Liver (tissue), 9 donors: ENCODE data around the gene TTC34. TPM values are rescaled to one million over a fixed set of nuclear protein-coding genes. Genes with fewer than 3 reads are reported as not detected.

Source experiments
- DNase-seq: peaks from one replicate; pipeline ENCODE4 v3.0.0-alpha.2; 2017; ENCODE audit warnings: low spot score
- H3K27ac ChIP-seq, 2 donors: one replicate each; pipeline ENCODE4 v1.7.0; 2013; ENCODE audit warnings: inconsistent platforms in 2 of 2, low read length in 2 of 2, control low read depth in 1 of 2, low read depth in 1 of 2, mild to moderate bottlenecking in 1 of 2
- H3K27me3 ChIP-seq, 4 donors: one replicate each; pipeline versions ENCODE4 v1.6.1 to v1.7.0; 2013; ENCODE audit warnings: low read length in 3 of 4, inconsistent platforms in 1 of 4, mild to moderate bottlenecking in 1 of 4, moderate library complexity in 1 of 4; ENCODE audit not compliant: control insufficient read depth in 4 of 4, insufficient read depth in 4 of 4
- H3K36me3 ChIP-seq, 4 donors: one replicate each; pipeline versions ENCODE4 v1.6.1 to v1.7.0; 2013; ENCODE audit warnings: low read length in 3 of 4, mild to moderate bottlenecking in 3 of 4, low read depth in 1 of 4, moderate library complexity in 1 of 4; ENCODE audit not compliant: control insufficient read depth in 4 of 4, insufficient read depth in 3 of 4
- H3K4me1 ChIP-seq, 4 donors: one replicate each; pipeline versions ENCODE4 v1.6.1 to v1.7.0; 2013; ENCODE audit warnings: low read length in 3 of 4, mild to moderate bottlenecking in 3 of 4, moderate library complexity in 1 of 4; ENCODE audit not compliant: control insufficient read depth in 4 of 4, insufficient read depth in 4 of 4
- H3K4me3 ChIP-seq, 3 donors: one replicate each; pipeline versions ENCODE4 v1.6.1 to v1.7.0; 2013; ENCODE audit warnings: low read length in 3 of 3, control low read depth in 1 of 3, low read depth in 1 of 3, mild to moderate bottlenecking in 1 of 3
- H3K9ac ChIP-seq, 2 donors: one replicate each; pipeline ENCODE4 v1.7.0; 2013; ENCODE audit warnings: low read length in 2 of 2, mild to moderate bottlenecking in 2 of 2, moderate library complexity in 2 of 2, control low read depth in 1 of 2, low read depth in 1 of 2
- H3K9me3 ChIP-seq, 4 donors: one replicate each; pipeline versions ENCODE4 v1.6.1 to v1.7.0; 2013; ENCODE audit warnings: low read length in 3 of 4; ENCODE audit not compliant: control insufficient read depth in 4 of 4
- FOXA1 ChIP-seq: IDR thresholded peaks from 2 replicates; pipeline ENCODE4 v1.6.1; 2016; ENCODE audit warnings: antibody characterized with exemption
- GABPA ChIP-seq, 2 donors: IDR thresholded peaks in 1 of 2; conservative IDR thresholded peaks in 1 of 2; 2 replicates each; pipeline ENCODE4 v1.6.1; 2016; ENCODE audit warnings: antibody characterized with exemption in 2 of 2, mild to moderate bottlenecking in 1 of 2, moderate library complexity in 1 of 2
- JUND ChIP-seq, 2 donors: IDR thresholded peaks; 2 replicates each; pipeline ENCODE4 v1.6.1; 2016; ENCODE audit warnings: antibody characterized with exemption in 2 of 2
- NR2F2 ChIP-seq: IDR thresholded peaks from 2 replicates; pipeline ENCODE4 v1.6.1; 2016; ENCODE audit warnings: antibody characterized with exemption
- RAD21 ChIP-seq, 2 donors: IDR thresholded peaks; 2 replicates each; pipeline ENCODE4 v1.6.1; 2016; ENCODE audit warnings: antibody characterized with exemption in 2 of 2, mild to moderate bottlenecking in 2 of 2
- RXRA ChIP-seq, 2 donors: IDR thresholded peaks; 2 replicates each; pipeline ENCODE4 v1.6.1; 2017 to 2018; ENCODE audit warnings: antibody characterized with exemption in 2 of 2, mild to moderate bottlenecking in 1 of 2
- SP1 ChIP-seq: IDR thresholded peaks from 2 replicates; pipeline ENCODE4 v1.6.1; 2018; ENCODE audit warnings: antibody characterized with exemption, mild to moderate bottlenecking
- YY1 ChIP-seq: IDR thresholded peaks from 2 replicates; pipeline ENCODE4 v1.6.1; 2016; ENCODE audit warnings: antibody characterized with exemption, mild to moderate bottlenecking
- WGBS: extraction: QIAGEN DNeasy Blood & Tissue Kit; methylation state at CpG from one replicate; pipeline ENCODE4 v1.1.7; 2013; 5-methylcytosine and 5-hydroxymethylcytosine counted together
- polyA plus RNA-seq, 2 donors: library from polyadenylated mRNA; stranded (reverse) in 1 of 2; unstranded in 1 of 2; fragments of 200-250 nt in 1 of 2; fragments of >200 nt in 1 of 2; fragmentation: Nextera tagmentation in 1 of 2; extraction: Ambion mirVana in 1 of 2; gene quantifications; one replicate each; pipeline versions ENCODE4 v1.2.1 to v1.2.3, GENCODE V29; 2013 to 2015
- total RNA-seq, 2 donors: library from RNA; depleted of rRNA; stranded (reverse); fragments of >200 nt; gene quantifications; one replicate each; pipeline ENCODE4 v1.2.3, GENCODE V29; 2014
- TF ChIP-seq, protein P1 (sequence below): fragments of 150-350 bp; IDR thresholded peaks from 2 replicates; pipeline ENCODE4 v1.5.1; 2017; ENCODE audit warnings: improper control_type of control experiment, low read depth, low read length; ENCODE audit not compliant: missing input control
- TF ChIP-seq, protein P2 (sequence below): IDR thresholded peaks from 2 replicates; pipeline ENCODE4 v1.6.1; 2016; ENCODE audit warnings: antibody characterized with exemption
- TF ChIP-seq, protein P3 (sequence below): IDR thresholded peaks from 2 replicates; pipeline ENCODE4 v1.6.1; 2016; ENCODE audit warnings: antibody characterized with exemption
- donor health status: healthy.
- donor health status: healthy.
- donor health status: healthy.
- donor health status: healthy.
- donor health status: healthy.

The TTC34 gene
- total and polyA plus RNA-seq, 4 donors, result 0.01 to 0.25 (median 0.08) TPM; not detected in 1

DNA sequence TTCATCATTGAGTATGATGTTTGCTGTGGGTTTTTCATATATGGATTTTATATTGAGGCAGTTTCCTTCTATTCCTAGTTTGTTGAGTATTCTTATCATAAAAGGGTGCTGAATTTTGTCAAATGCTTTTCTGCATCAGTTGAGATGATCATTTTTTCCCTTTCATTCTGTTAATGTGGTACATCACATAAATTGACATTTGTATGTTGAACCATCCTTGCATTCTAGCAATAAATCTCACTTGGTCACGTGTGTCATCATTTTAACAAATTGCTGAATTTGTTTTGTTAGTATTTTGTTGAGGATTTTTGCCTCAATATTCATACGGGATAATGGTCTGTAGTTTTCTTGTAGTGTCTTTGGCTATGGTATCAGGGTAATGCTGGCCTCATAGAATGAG, 19.9 kb downstream of the TTC34 start:
- DNase-seq, result no peak
- no peaks in the 10 kb centered on the region for H3K36me3 ChIP-seq
- WGBS, result 58% methylated on average over 2 of the region's 2 CpGs
- TF ChIP-seq SP1, result no peak
- TF ChIP-seq, protein P1, sequence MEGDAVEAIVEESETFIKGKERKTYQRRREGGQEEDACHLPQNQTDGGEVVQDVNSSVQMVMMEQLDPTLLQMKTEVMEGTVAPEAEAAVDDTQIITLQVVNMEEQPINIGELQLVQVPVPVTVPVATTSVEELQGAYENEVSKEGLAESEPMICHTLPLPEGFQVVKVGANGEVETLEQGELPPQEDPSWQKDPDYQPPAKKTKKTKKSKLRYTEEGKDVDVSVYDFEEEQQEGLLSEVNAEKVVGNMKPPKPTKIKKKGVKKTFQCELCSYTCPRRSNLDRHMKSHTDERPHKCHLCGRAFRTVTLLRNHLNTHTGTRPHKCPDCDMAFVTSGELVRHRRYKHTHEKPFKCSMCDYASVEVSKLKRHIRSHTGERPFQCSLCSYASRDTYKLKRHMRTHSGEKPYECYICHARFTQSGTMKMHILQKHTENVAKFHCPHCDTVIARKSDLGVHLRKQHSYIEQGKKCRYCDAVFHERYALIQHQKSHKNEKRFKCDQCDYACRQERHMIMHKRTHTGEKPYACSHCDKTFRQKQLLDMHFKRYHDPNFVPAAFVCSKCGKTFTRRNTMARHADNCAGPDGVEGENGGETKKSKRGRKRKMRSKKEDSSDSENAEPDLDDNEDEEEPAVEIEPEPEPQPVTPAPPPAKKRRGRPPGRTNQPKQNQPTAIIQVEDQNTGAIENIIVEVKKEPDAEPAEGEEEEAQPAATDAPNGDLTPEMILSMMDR, result no peak
- no peak for TF ChIP-seq FOXA1
- TF ChIP-seq RXRA (IDR thresholded peaks at IDR 0.05), result no peak
- no peak overlapping the region for H3K4me3 ChIP-seq
- no peaks in the 10 kb centered on the region for H3K4me1 ChIP-seq
- no peaks in the 10 kb centered on the region for H3K27me3 ChIP-seq
- no peak overlapping the region for H3K27ac ChIP-seq
- peaks cover 2 to 10% (median 3%) of the 10 kb centered on the region in 4 donors for H3K9me3 ChIP-seq
- H3K9ac ChIP-seq, result no peak overlapping the region

DNA sequence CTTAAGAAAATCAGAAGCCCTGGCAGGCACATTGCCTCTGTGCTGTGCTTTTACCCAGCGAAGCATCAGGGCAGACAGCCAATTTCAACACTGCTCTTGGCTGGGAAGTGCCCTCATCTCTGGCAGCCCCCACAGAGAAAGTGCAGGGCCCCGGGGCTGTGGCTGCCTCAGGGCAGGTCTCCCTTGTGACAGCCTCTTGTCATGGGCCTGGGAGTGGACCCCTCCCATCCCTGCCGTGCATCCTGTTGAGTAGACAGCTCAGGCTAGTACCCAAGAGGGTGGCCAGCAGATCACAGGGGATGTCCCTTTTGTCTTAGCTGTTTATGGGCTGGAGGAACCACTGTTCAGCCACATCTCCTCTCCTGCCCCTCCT, 23.3 kb downstream of the TTC34 start:
- no peaks in the 10 kb centered on the region for H3K36me3 ChIP-seq
- whole genome bisulfite sequencing, result 26% methylated on average over 3 of the region's 3 CpGs
- no peak overlapping the region for H3K9ac ChIP-seq
- no peaks in the 10 kb centered on the region for H3K4me1 ChIP-seq
- no peaks in the 10 kb centered on the region for H3K27me3 ChIP-seq
- no peak overlapping the region for H3K27ac ChIP-seq
- H3K9me3 ChIP-seq, result peaks cover 2 to 10% (median 3%) of the 10 kb centered on the region in 4 donors
- TF ChIP-seq RAD21 (IDR thresholded peaks at IDR 0.05) (no peak), SP1 (no peak), NR2F2 (no peak), YY1 (no peak), JUND (IDR thresholded peaks at IDR 0.05) (no peak), GABPA (IDR thresholded peaks at IDR 0.05 in 1 of 2, conservative IDR thresholded peaks at IDR 0.05 in 1 of 2) (no peak)
- TF ChIP-seq, protein P1, result no peak
- TF ChIP-seq, protein P2, sequence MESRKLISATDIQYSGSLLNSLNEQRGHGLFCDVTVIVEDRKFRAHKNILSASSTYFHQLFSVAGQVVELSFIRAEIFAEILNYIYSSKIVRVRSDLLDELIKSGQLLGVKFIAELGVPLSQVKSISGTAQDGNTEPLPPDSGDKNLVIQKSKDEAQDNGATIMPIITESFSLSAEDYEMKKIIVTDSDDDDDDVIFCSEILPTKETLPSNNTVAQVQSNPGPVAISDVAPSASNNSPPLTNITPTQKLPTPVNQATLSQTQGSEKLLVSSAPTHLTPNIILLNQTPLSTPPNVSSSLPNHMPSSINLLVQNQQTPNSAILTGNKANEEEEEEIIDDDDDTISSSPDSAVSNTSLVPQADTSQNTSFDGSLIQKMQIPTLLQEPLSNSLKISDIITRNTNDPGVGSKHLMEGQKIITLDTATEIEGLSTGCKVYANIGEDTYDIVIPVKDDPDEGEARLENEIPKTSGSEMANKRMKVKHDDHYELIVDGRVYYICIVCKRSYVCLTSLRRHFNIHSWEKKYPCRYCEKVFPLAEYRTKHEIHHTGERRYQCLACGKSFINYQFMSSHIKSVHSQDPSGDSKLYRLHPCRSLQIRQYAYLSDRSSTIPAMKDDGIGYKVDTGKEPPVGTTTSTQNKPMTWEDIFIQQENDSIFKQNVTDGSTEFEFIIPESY, result no peak
- TF ChIP-seq, protein P3, sequence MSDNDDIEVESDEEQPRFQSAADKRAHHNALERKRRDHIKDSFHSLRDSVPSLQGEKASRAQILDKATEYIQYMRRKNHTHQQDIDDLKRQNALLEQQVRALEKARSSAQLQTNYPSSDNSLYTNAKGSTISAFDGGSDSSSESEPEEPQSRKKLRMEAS, result no peak
- no peak for DNase-seq
- H3K4me3 ChIP-seq, result no peak overlapping the region
